ENCODE data around the gene IGSF9.

The IGSF9 gene

GRCh38 chr1:159895286-159895685 lies 50.1 kb downstream of the IGSF9 start:
- no peak for DNase-seq

- no peak for DNase-seq
Measured at GRCh38 chr1:159892944-159893343, 52.5 kb downstream of the IGSF9 start.

- peak; percentile 30 for DNase-seq
Measured at GRCh38 chr1:159891275-159892157, 53.9 kb downstream of the IGSF9 start.

- DNase-seq, result no peak
Measured at GRCh38 chr1:159890390-159890789, 55.0 kb downstream of the IGSF9 start.

- DNase-seq, result no peak
Measured at GRCh38 chr1:159889821-159890252, 55.6 kb downstream of the IGSF9 start.

- no peak for DNase-seq
Measured at GRCh38 chr1:159889202-159889601, 56.2 kb downstream of the IGSF9 start.

- DNase-seq, result no peak
Measured at GRCh38 chr1:159884296-159884695, 61.1 kb downstream of the IGSF9 start.

- DNase-seq, result no peak
Measured at GRCh38 chr1:159883134-159883533, 62.3 kb downstream of the IGSF9 start.

GRCh38 chr1:159882527-159882862 lies 62.9 kb downstream of the IGSF9 start:
- no peak for DNase-seq

GRCh38 chr1:159881622-159882526 lies 63.5 kb downstream of the IGSF9 start:
- no peak for DNase-seq

GRCh38 chr1:159880430-159880829 lies 65.0 kb downstream of the IGSF9 start:
- no peak for DNase-seq

GRCh38 chr1:159879977-159880376 lies 65.4 kb downstream of the IGSF9 start:
- DNase-seq, result no peak

GRCh38 chr1:159879136-159879535 lies 66.3 kb downstream of the IGSF9 start:
- no peak for DNase-seq

GRCh38 chr1:159877695-159878444 lies 67.5 kb downstream of the IGSF9 start:
- DNase-seq, result no peak
